AG04450 (cell line): ENCODE results near the gene COL20A1. TPM values are rescaled to one million over a fixed set of nuclear protein-coding genes. Genes with fewer than 3 reads are reported as not detected.
"Not testable (repeated sequence)": the region's sequence is repeated elsewhere in the genome, so short reads cannot be mapped to it uniquely, and the experiment has no call there.

ENCODE experiments used
- CTCF ChIA-PET: fragments of 300-600, 350-600 bp; formaldehyde crosslinking; extraction: SDS; loops from one replicate; lab custom pipeline; 2022; ENCODE audit warnings: antibody characterized with exemption, inconsistent platforms; lab: Charles Lee
- POLR2A ChIA-PET: fragments of 350-600 bp; formaldehyde crosslinking; extraction: SDS; loops from one replicate; lab custom pipeline; 2021; ENCODE audit warnings: antibody characterized with exemption, inconsistent platforms; lab: Yijun Ruan, JAX
- DNase-seq: peaks from one replicate; pipeline ENCODE4 v3.0.0-alpha.2; 2011; ENCODE audit warnings: low read depth, low spot score
- H3K27ac ChIP-seq: one replicate; pipeline ENCODE4 v1.5.1; 2012; ENCODE audit warnings: low read depth, low read length, control low read depth
- H3K27me3 ChIP-seq: one replicate; pipeline ENCODE4 v1.6.0; 2012; ENCODE audit warnings: low read length; ENCODE audit not compliant: control insufficient read depth, insufficient read depth
- H3K4me3 ChIP-seq: 2 replicates; pipeline ENCODE4 v1.5.1; 2011; ENCODE audit warnings: mild to moderate bottlenecking, low read depth, low read length, control low read depth
- H3K9me3 ChIP-seq: 2 replicates; pipeline ENCODE4 v1.5.1; 2012; ENCODE audit warnings: low read length; ENCODE audit not compliant: control insufficient read depth, insufficient read depth
- polyA plus RNA-seq: library from polyadenylated mRNA; depleted of rRNA; stranded (reverse); fragments of >200 nt; gene quantifications from 2 replicates; pipeline ENCODE4 v1.2.3, GENCODE V29; 2011
- TF ChIP-seq, protein P1 (sequence below): IDR thresholded peaks from 2 replicates; pipeline ENCODE4 v1.5.1; 2011; ENCODE audit warnings: low read depth, low read length, control low read depth, inconsistent platforms

COL20A1 gene
- polyA plus RNA-seq, 1 experiment: not detected

DNA sequence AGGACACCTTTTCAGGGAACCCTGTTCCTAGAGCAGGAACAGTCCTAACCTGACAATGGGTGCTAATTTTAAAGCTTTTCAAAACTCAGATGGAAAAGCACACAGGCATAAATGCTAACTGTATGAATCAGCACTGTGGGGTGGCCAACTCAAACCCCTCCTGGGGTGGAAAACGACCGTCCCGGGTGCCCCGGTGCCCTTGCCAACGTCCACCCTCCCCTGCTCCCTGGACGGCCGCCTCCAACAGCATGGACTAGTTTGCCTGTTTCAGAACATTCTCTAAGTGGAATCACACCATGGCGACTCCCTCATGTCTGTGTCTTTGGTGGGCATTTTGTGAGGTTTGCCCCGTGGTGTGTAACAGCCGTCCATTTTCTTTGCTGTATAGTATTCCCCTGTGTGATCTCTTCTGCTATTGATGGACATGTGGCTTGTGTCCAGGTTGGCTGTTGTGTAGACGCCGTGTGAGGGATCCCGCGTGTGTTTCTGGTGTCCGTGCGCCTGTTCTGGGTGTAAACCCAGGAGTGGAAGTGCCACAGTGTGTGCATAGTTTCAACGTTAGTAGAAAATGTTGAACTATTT, 5.8 kb downstream of the COL20A1 start:
- ChIA-PET POLR2A (no interaction called here), CTCF (interaction anchor here (1.3 kb wide), 1 partner anchor 8 kb away, joined by 4 read pairs; no protein-coding TSS in a partner anchor)
- H3K9me3 ChIP-seq: peaks cover 7% of the 10 kb centered on the region
- H3K27ac ChIP-seq: no peak overlapping the region
- TF ChIP-seq, protein P1, sequence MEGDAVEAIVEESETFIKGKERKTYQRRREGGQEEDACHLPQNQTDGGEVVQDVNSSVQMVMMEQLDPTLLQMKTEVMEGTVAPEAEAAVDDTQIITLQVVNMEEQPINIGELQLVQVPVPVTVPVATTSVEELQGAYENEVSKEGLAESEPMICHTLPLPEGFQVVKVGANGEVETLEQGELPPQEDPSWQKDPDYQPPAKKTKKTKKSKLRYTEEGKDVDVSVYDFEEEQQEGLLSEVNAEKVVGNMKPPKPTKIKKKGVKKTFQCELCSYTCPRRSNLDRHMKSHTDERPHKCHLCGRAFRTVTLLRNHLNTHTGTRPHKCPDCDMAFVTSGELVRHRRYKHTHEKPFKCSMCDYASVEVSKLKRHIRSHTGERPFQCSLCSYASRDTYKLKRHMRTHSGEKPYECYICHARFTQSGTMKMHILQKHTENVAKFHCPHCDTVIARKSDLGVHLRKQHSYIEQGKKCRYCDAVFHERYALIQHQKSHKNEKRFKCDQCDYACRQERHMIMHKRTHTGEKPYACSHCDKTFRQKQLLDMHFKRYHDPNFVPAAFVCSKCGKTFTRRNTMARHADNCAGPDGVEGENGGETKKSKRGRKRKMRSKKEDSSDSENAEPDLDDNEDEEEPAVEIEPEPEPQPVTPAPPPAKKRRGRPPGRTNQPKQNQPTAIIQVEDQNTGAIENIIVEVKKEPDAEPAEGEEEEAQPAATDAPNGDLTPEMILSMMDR: no peak
- peaks cover 45% of the 10 kb centered on the region for H3K27me3 ChIP-seq
- H3K4me3 ChIP-seq: no peak overlapping the region
- DNase-seq: no peak

DNA sequence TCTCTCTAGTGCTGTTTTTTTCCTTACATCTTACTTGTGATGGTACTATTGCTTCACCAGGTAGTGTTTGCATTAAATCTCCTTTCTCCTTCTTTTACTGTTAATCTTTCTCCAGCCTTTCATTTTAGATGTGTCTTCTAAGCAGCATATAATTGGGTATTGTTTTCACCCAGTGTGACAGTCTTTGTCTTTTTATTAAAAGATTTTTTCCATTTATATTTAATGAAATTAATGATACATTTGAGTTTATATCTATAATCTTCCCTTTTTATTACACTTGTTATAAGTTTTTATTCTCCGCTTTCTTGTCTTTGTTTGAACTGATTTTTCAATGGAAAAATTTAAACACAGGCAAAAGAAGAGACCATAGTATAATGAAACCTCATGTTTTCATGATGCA, 8.7 kb downstream of the COL20A1 start:
- POLR2A ChIA-PET: no interaction called here
- H3K27me3 ChIP-seq: peaks cover 29% of the 10 kb centered on the region
- H3K4me3 ChIP-seq: no peak overlapping the region
- H3K9me3 ChIP-seq: peaks cover 7% of the 10 kb centered on the region
- TF ChIP-seq, protein P1: no peak
- CTCF ChIA-PET: no interaction called here
- DNase-seq: no peak
- no peak overlapping the region for H3K27ac ChIP-seq

DNA sequence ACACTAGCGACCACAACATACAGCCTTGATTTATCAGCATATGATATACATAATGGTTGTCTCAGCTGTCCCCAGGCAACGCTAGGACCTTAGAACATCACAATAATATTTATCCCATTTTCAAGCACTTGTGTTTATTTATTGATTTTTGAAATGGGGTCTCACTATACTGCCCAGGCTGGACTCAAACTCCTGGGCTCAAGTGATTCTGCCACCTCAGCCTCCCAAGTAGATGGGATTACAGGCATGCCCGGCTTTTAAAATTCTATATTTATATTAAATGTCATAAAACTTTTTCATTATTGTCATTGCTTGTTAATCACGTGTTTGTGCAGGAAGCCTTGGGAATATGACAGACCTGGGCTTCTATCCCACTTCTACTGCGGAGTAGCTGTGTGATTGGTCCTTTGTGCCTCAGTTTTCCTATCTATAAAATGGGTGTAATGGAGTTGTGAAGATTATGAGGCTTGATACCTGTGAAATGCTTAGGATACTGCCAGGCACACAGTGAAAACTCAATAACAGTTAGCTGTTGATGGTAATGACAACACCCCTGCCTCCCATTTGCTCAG, 10.2 kb downstream of the COL20A1 start:
- H3K4me3 ChIP-seq: no peak overlapping the region
- DNase-seq: no peak
- ChIA-PET CTCF (no interaction called here), POLR2A (no interaction called here)
- no peak overlapping the region for H3K27ac ChIP-seq
- peaks cover 7% of the 10 kb centered on the region for H3K9me3 ChIP-seq
- H3K27me3 ChIP-seq: peaks cover 16% of the 10 kb centered on the region
- TF ChIP-seq, protein P1: no peak

DNA sequence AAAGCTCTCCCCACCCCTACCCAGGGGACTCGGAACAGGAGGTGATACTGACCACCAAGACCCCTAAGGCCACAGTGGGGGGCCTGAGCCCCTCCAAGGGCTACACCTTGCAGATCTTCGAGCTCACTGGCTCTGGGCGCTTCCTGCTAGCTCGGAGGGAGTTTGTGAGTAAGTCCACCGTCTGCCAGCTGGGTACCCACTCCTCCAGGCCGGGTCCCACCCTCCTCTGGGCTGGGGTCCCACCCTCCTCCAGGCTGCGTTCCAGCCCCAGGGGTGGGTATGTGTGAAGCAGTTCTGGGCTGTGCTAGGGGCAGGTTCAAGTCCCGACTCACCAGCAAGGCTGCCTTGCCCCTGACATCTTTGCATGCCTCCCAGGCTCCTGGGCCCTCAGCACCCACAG, 12.4 kb downstream of the COL20A1 start:
- ChIA-PET CTCF (no interaction called here), POLR2A (interaction anchor here (0.5 kb wide), 1 partner anchor 166 kb away, joined by 3 read pairs; no protein-coding TSS in a partner anchor)
- Histone ChIP-seq H3K27ac (no peak overlapping the region), H3K4me3 (no peak overlapping the region), H3K27me3 (peaks cover 3% of the 10 kb centered on the region), H3K9me3 (no peaks in the 10 kb centered on the region; the same call in 1 of the 2 replicates)
- TF ChIP-seq, protein P1: no peak
- DNase-seq: no peak

DNA sequence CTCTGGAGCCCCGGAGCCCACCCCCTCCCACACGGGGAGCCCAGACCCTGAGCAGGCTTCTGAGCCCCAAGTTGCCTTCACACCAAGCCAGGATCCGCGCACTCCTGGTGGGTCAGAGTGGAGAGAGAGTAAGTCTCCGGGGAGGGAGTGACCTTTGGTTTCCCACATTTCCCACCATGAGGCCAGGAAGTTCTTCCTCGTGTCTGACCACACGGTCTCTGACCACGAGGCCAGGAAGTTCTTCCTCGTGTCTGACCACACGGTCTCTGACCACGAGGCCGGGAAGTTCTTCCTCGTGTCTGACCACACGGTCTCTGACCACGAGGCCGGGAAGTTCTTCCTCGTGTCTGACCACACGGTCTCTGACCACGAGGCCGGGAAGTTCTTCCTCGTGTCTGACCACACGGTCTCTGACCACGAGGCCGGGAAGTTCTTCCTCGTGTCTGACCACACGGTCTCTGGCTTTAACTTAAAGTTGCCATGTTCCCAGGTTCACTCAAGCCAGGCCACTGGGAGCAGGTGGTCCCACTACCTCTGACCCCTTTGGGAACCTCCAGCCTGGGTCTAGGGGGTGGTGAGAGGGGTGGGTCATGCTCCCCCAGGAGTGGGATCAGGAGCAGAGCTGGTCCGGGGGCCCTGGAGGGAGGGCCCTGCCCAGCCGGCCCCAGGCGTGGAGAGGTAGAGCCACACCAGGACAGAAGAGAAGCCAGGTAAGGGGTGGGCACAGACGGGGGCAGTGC, 13.1 kb downstream of the COL20A1 start:
- DNase-seq, H3K27ac ChIP-seq, H3K4me3 ChIP-seq, CTCF ChIA-PET, H3K9me3 ChIP-seq, POLR2A ChIA-PET, H3K27me3 ChIP-seq: not testable (repeated sequence)
